Measurements from ENCODE around the gene NRF1.

NRF1 gene

DNA sequence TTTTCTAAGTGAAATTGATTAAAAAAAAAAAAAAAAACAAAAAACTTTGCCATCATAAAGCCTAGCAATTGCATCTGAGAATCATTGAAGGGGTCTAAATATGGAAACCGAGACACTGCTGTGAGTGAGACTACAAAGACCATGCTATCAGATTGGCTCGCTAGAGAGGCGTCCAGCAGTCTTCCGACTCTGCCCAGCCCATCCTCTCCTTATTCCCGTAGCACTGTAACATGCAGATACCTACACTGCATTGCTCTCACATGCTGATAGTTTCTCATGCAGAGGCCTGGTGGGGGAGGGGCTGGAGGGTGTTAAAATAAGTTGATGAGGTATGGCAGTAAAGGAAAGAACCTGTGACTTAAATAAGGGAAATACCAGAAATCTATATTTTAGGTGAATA is 130.7 kb downstream of the NRF1 start:
- DNase-seq, result no peak

DNA sequence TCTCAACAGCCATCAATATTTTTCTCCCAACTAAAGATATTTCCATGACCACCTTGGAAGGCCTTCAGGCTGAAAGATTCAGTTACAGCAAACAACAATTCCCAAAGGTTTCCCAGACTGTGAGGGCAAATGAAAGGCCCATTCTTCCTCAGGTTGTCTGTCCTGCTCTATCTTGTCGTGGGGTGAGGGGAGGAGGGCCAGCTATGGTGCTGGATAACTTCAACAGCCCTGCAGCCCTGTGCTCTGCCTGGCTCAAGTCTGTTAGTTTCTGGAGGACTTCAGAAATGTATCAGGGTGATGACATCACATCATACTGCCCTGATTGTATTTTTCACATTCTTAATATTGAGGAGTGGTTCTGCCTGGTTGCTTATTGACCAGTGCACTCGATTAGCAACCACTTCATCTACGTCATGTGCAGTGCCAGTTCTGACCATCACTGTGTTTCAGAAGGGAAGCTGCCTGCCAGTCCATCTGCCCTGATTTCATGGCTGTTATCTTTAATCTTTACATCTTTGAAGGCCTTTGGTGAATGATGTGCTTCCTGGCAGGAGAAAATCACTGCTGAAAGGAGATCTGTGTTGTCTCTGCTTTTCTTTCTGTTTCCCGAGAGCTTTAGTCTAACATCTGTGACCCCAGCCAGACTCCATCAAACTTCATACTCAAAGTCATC is 135.5 kb downstream of the NRF1 start:
- DNase-seq, result no peak

- no peak for DNase-seq
Observed at GRCh38 chr7:129748356-129749109, 137.0 kb downstream of the NRF1 start.

GRCh38 chr7:129750091-129750490 is 138.6 kb downstream of the NRF1 start:
- DNase-seq, result no peak

DNA sequence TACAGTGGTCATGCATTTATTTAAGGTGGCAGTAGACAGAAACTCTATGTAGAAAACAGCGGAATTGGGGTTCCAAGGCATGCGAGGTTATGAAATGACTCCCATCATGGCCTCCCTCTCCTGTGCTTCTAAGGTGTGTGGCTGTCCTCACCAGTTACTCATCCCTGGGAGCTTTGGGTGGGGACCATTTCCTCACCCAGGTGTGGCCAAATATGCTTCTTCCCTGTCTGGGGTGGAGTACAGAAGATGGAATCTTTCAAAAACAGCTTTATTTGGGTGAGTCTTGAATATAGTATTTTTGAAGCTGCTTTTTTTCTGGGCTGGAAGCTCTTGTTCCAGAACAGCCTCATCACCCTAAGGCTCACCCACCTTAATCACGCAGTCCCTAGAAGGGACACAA is 139.0 kb downstream of the NRF1 start:
- DNase-seq, result no peak

DNA sequence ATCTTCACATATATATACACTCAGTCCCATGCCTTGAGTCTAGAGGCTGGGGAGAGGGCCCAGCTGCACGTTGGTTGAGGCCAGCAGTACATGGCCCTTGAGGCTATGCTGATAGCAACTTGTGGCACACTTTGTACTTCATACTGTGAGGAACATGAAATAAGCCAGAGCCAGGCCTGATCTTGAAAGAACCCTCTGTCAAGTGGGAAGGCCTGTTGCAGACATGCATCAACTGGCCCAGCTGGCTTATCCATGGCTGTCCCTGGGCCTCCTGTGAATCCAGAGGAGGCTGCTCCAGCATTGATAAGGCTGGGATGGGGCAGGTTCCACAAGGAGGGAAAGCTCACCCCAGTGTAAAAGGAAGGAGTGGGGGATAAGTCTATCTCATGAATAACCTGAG is 140.4 kb downstream of the NRF1 start:
- DNase-seq, result no peak

DNA sequence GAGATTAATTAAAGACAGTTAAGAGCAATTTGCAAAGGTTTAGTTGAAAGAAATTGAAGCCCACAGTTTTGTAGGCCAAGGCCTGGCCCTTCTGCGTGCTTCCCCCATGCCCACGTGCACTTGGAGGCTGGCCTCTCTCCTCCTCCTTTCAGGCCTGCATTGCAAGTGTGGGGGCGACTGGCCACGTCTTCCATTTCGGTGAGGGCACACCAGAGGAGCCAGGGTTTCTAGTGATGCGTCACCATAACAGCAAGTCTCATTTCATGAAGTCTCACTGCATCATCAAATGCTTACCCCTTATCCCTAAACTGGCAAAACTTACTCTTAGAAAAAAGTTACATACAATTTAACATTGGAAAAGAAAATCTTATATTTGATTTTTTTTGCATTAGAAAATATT is 141.2 kb downstream of the NRF1 start:
- DNase-seq, result no peak

- DNase-seq, result no peak
Observed at GRCh38 chr7:129754406-129754805, 142.9 kb downstream of the NRF1 start.

- DNase-seq, result no peak
Observed at GRCh38 chr7:129757991-129758390, 146.5 kb downstream of the NRF1 start.

DNA sequence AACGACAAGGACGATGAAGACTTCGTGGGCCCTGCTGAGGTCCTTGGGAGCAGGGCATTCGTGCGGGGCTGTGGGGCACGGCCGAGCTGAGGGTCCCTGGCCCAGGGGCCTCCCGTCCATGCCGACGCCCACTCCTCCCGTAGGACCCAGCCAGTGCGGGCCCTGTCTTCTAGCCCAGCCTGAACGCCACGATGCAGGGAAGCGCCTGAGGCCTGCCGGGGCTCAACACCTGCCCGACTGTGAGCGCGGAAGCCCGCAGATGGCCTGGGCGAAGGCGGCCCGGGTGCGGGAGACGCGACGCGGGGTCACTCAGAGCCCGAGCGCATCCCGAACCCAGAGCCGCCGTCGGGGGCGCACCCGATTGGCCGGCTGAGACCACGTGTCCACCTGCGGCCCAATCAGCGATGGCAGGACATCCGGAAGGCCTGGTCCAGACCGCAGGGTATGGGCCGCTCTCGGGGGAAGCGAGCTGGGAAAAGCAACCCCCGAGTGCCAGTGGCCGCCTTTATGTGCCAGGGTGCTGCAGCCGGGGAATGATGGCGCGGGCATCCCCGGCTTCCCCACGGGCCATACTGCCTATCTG is 151.0 kb downstream of the NRF1 start:
- DNase-seq, result no peak

DNA sequence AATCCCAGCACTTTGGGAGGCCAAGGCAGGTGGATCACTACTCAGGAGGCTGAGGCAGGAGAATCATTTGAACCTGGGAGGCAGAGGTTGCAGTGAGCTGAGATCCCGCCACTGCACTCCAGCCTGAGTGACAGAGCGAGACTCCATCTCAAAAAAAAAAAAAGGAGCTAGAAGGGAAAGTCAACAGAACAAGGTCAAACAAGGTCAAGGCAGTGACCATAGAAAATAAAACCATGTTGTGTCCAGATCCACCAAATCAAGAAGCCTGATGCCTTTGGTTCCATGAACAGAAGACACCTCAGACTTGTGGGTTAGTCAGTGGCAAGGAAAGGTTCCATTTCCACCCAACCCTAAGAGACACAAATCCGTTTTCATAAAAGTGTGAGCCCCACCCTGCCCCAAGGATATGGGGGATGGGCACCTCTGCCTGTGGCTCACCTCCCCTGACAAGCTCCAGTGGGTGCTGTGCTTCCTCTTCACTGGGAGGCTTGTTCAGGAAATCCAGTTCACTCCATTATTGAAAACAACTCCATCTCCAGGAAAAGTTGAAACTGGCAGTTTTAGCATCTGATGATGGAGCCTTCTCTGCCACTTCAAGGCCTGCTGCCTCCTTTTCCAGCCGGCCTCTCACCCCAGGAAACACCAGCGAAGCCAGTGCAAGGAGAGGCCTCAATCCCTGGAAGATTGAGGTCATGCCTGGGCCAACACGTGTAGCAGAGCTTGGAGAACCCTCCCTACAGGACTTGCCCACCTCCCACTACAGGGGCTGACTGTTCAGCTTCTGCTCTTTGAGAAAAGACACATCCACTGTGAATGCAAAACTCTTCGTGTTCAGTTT is 152.9 kb downstream of the NRF1 start:
- DNase-seq, result no peak

- no peak for DNase-seq
Observed at GRCh38 chr7:129765352-129765751, 153.8 kb downstream of the NRF1 start.

- DNase-seq, result no peak
Observed at GRCh38 chr7:129767120-129768015, 155.8 kb downstream of the NRF1 start.

DNA sequence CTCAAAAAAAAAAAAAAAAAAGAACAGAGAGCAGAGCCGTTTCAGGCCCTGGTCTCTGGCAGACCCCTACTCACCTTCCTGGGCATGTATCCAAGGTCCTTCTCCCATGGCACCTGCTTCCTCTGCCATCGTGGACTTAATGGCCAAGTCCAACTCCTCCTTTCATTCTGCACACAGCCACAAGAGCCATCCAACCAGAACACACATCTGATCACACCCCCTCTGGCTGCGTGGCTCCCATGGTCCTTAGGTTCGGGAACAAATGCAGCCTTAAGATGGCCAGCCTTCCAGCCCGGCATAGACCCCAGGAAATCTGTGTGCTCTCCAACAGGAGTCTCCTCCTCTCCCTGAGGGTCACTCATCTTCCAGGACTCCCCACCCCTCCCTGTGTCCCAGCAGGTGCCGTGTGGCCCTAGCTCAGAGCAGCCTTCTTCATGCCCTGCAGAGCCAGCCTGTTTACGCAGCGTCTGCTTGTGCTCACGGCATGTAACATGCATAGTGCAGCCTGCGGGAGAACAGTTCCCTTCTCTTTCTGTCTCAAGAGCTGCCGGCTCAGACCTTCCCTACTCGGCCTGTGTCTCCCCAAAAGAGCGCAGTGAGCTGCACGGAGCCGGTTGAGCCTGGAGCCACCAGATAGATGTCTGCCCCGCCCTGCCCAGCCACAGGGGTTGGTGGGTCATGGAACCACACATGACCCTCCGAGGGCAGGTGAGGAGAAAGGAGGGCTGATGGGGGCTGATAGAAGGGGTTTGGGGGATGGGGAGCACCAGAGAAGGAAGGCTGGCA is 157.3 kb downstream of the NRF1 start:
- no peak for DNase-seq

DNA sequence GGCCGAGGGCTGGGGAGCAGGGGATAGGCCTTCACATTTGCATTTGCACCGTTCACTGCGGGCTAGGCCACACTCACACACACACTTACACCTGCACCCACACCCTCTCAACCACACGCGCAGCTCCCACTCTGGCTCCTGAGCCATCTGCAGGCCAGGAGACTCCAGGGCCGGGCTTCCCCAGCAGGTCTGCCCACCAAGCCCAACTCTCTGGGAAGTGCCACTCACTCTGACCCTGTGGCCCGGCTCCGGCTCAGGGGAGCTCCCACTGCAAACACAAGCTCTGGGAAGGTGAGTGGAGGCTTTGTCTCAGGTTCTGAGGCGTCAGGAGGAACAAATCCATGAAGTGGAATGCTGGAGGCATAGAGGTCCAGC is 157.9 kb downstream of the NRF1 start:
- DNase-seq, result no peak

DNA sequence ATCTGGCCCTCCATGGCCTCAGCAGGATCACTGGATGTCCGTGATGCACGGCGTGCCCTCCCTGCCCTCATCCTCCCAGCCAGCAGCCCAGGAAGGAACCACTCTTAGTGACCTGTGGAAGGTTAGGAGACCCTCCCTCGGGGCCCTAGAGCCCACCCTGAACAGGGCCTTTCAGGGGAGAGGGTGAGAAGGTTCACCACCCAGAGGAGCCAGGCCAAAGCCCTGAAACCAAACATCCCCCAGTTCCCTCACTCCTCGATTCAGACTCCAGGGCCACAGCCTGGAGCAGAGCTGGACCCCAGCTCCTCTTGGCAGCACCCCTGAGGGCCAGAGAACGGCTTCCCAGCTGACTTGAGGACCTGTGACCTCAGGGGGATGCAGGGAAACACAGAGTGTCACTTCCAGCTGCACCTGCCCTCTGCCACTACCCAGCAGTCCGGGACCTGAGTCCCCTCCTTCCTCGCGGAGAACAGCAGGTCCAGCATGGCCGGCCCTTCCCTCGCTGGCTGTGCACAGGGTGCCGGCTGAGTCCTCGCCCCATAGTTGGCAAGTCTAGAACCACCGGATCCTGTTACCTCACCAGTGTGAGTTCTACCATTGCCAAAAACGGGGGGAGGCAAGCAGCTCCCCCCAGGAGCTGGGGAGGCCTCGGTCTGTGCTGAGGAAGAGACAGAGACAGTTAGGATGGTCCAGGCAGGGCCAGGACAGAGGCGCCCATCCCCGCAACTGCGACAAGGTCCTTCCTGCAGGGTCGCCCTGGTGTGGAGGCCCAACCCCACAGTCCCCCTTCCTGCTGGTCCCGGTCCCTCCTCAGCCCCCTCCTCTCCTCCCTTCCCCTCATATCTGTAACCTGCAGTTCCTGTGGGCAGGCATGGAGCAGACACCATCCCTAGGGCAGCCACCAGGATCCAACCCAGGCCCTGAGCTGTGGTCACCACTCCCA is 158.6 kb downstream of the NRF1 start:
- DNase-seq, result no peak

DNA sequence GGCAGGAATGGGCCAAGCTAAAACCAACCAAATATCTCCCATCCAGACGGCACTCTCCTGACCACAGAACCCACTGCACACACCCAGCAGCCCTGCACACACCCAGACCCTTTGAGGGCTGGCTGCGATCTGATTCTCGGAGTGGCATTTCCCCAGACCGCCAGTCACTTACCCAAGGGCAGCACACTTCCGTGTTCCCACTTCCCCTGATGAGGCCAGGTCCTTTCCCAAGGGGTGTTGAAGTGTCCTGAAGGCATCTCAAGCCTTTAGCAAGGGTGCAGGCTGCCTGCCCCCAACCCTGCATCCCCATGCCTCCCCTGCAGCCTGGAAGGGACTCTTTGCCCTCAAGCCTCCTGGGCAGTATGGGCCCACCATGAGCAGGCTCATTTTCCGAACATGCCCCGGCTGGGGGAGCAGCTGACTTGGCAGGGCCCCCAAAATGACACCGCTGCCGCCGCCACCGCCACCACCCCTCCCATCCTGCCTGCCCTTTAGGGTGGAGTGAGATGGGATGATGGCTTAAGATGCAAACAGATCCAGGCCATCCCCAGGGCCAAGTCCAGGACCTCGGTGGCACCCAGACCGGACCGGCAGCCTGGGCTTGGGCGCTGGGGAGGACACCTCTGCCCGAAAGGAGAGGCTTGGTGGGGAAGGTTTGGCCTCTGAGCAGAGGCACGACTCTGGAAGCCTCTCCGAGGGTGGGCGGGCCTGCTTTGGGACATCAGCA is 159.8 kb downstream of the NRF1 start:
- DNase-seq, result no peak

DNA sequence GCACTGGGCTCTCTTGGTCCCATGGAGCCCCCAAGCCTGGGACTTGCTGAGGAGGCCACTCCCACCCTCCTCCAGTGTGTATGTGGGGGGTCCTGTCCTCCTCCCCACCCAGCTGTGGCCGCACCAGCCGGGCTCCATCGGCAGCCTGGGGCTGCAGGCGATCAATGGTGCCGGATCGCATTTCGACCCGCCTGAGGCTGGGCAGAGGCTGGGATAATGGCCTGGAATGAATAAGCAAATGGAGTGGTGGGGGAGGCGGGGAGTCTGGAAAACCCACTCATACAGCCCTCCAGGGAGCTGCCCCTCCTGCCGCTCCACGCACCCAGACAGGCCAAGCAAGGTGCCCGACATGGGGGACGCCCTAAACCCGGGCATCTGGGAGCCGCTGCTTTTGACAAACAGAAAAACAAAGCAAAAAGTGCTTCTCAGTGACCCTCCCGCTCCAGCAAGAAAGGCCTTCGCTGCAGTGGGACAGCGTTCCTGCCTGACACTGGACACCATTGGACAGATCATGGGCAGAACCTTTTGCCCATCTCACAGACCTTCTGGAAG is 160.5 kb downstream of the NRF1 start:
- DNase-seq, result no peak

GRCh38 chr7:129772646-129773280 is 161.2 kb downstream of the NRF1 start:
- DNase-seq, result no peak
